Measurements from ENCODE around the gene TTC23L. TPM values are rescaled to one million over a fixed set of nuclear protein-coding genes. Genes with fewer than 3 reads are reported as not detected.

Gene TTC23L
- total and polyA plus RNA-seq, 7 donors, result 0.06 to 0.36 (median 0.22) TPM; not detected in 3

- Histone ChIP-seq H3K9me3 (no peaks in the 10 kb centered on the region), H3K27ac (no peak overlapping the region), H3K36me3 (peaks cover 0 to 64% (median 30%) of the 10 kb centered on the region in 4 donors), H3K4me1 (no peaks in the 10 kb centered on the region), H3K27me3 (no peaks in the 10 kb centered on the region), H3K4me3 (no peak overlapping the region)
- no peak for DNase-seq
- intact Hi-C loops (cut with DNase I), result no loop called here
- TF ChIP-seq EP300 (IDR thresholded peaks at IDR 0.05) (no peak), POLR2AphosphoS5 (IDR thresholded peaks at IDR 0.05) (no peak), CTCF (IDR thresholded peaks at IDR 0.05) (no peak), POLR2A (IDR thresholded peaks at IDR 0.05) (no peak)
These were observed 7.7 kb upstream of the TTC23L start for GRCh38 chr5:34831303-34831702.

GRCh38 chr5:34832568-34832967, 6.4 kb upstream of the TTC23L start:
- H3K4me3 ChIP-seq, result no peak overlapping the region

GRCh38 chr5:34833090-34833489, 5.9 kb upstream of the TTC23L start:
- H3K9me3 ChIP-seq, result no peaks in the 10 kb centered on the region
- H3K36me3 ChIP-seq, result peaks cover 0 to 46% (median 18%) of the 10 kb centered on the region in 4 donors
- DNase-seq, result no peak
- H3K4me3 ChIP-seq, result no peak overlapping the region
- H3K27me3 ChIP-seq, result no peaks in the 10 kb centered on the region
- TF ChIP-seq POLR2A (IDR thresholded peaks at IDR 0.05) (no peak), POLR2AphosphoS5 (IDR thresholded peaks at IDR 0.05) (no peak), EP300 (IDR thresholded peaks at IDR 0.05) (no peak), CTCF (IDR thresholded peaks at IDR 0.05) (no peak)
- H3K27ac ChIP-seq, result no peak overlapping the region
- WGBS, 2 donors, result 85 to 87% methylated on average over 1 of the region's 1 CpG
- intact Hi-C loops (cut with DNase I), result no loop called here
- H3K4me1 ChIP-seq, result no peaks in the 10 kb centered on the region

More at GRCh38 chr5:34832568-34832967, 6.4 kb upstream of the TTC23L start:
- Histone ChIP-seq H3K27ac (no peak overlapping the region), H3K36me3 (peaks cover 0 to 51% (median 20%) of the 10 kb centered on the region in 4 donors), H3K4me1 (no peaks in the 10 kb centered on the region), H3K9me3 (no peaks in the 10 kb centered on the region), H3K27me3 (no peaks in the 10 kb centered on the region)
- intact Hi-C loops (cut with DNase I), result no loop called here
- no peak for TF ChIP-seq POLR2A (IDR thresholded peaks at IDR 0.05)
- no peak for TF ChIP-seq POLR2AphosphoS5 (IDR thresholded peaks at IDR 0.05)
- no peak for TF ChIP-seq CTCF (IDR thresholded peaks at IDR 0.05)
- no peak for TF ChIP-seq EP300 (IDR thresholded peaks at IDR 0.05)
- WGBS, 2 donors, result 95 to 96% methylated on average over 5 of the region's 5 CpGs
- DNase-seq, result no peak

GRCh38 chr5:34833976-34834793, 4.8 kb upstream of the TTC23L start:
- peaks cover 0 to 6% (median 0%) of the 10 kb centered on the region in 4 donors for H3K4me1 ChIP-seq
- TF ChIP-seq POLR2AphosphoS5 (IDR thresholded peaks at IDR 0.05) (peak in 1 of 4 donors; percentile 15), EP300 (IDR thresholded peaks at IDR 0.05) (no peak)
- 79 to 85% methylated on average over 9 of the region's 9 CpGs for WGBS, 2 donors
- H3K9me3 ChIP-seq, result no peaks in the 10 kb centered on the region
- H3K27ac ChIP-seq, result no peak overlapping the region
- intact Hi-C loops (cut with DNase I), result no loop called here
- no peak for DNase-seq
- H3K36me3 ChIP-seq, result peaks cover 0 to 35% (median 15%) of the 10 kb centered on the region in 4 donors
- no peaks in the 10 kb centered on the region for H3K27me3 ChIP-seq
- no peak overlapping the region for H3K4me3 ChIP-seq

GRCh38 chr5:34834794-34835089, 4.2 kb upstream of the TTC23L start:
- no peak overlapping the region for H3K27ac ChIP-seq
- WGBS, 2 donors, result 64 to 77% methylated on average over 1 of the region's 1 CpG
- H3K4me3 ChIP-seq, result no peak overlapping the region
- H3K4me1 ChIP-seq, result peaks cover 0 to 10% (median 0%) of the 10 kb centered on the region in 4 donors
- no peaks in the 10 kb centered on the region for H3K27me3 ChIP-seq
- intact Hi-C loops (cut with DNase I), result loop anchor here (5.0 kb wide), 2 partner anchors 63 to 347 kb away; no protein-coding TSS in a partner anchor
- peaks cover 0 to 29% (median 11%) of the 10 kb centered on the region in 4 donors for H3K36me3 ChIP-seq
- no peaks in the 10 kb centered on the region for H3K9me3 ChIP-seq
- DNase-seq, result no peak
- no peak for TF ChIP-seq POLR2AphosphoS5 (IDR thresholded peaks at IDR 0.05)
- no peak for TF ChIP-seq CTCF (IDR thresholded peaks at IDR 0.05)
- TF ChIP-seq POLR2A (IDR thresholded peaks at IDR 0.05), result no peak
- TF ChIP-seq EP300 (IDR thresholded peaks at IDR 0.05), result no peak

Data from sigmoid colon (tissue), 7 donors.